Testis (tissue), 3 donors: ENCODE results near the gene DDB1. TPM values are rescaled to one million over a fixed set of nuclear protein-coding genes. Genes with fewer than 3 reads are reported as not detected.

Source experiments
- DNase-seq: peaks from one replicate; pipeline ENCODE4 v3.0.0-alpha.2; 2019
- H3K27ac ChIP-seq, 2 donors: fragments of 200-600 bp; sonication (generic); one replicate each; pipeline ENCODE4 v1.5.1; 2019
- H3K27me3 ChIP-seq: fragments of 200-600 bp; sonication (generic); one replicate; pipeline ENCODE4 v1.5.1; 2019
- H3K36me3 ChIP-seq: fragments of 200-600 bp; sonication (generic); one replicate; pipeline ENCODE4 v1.5.1; 2017; ENCODE audit warnings: low read depth; ENCODE audit errors: missing control alignments
- H3K4me1 ChIP-seq: fragments of 200-600 bp; sonication (generic); one replicate; pipeline ENCODE4 v1.5.1; 2019
- H3K4me3 ChIP-seq, 2 donors: fragments of 200-600 bp; sonication (generic); one replicate each; pipeline ENCODE4 v1.5.1; 2017 to 2019
- H3K9me3 ChIP-seq: fragments of 200-600 bp; sonication (generic); one replicate; pipeline ENCODE4 v1.5.1; 2017
- CTCF ChIP-seq, 3 experiments: fragments of 450-650 bp in 2 of 3; fragments of 200-600 bp in 1 of 3; sonication (generic) in 1 of 3; IDR thresholded peaks; one replicate each; pipeline ENCODE4 v1.5.1; 2016 to 2019; ENCODE audit warnings: antibody characterized with exemption in 3 of 3, mild to moderate bottlenecking in 2 of 3, moderate library complexity in 1 of 3
- POLR2A ChIP-seq: fragments of 450-650 bp; IDR thresholded peaks from one replicate; pipeline ENCODE4 v1.6.1; 2017; ENCODE audit warnings: antibody characterized with exemption, mild to moderate bottlenecking, moderate library complexity
- WGBS, 2 donors: methylation state at CpG; one replicate each; pipeline ENCODE4 v1.1.5; 2018; 5-methylcytosine and 5-hydroxymethylcytosine counted together
- intact Hi-C: fragments of 100-400 bp; cut with DNase I; formaldehyde crosslinking; loops from one replicate; pipeline ENCODE4 v1.15.1; 2023; ENCODE audit warnings: low total_unique reads
- polyA plus RNA-seq: library from polyadenylated mRNA; stranded (reverse); fragments of 350-450 nt; fragmentation: Illumina TruSeq; extraction: RNeasy Lipid Tissue Mini Kit (QIAGEN cat#74804); gene quantifications from one replicate; pipeline ENCODE4 v1.2.3, GENCODE V29; 2014; ENCODE audit warnings: low read depth, low replicate concordance; ENCODE audit not compliant: insufficient read depth
- total RNA-seq, 2 donors: library from RNA; depleted of rRNA; stranded (reverse); fragments of >200 nt; gene quantifications; one replicate each; pipeline ENCODE4 v1.2.3, GENCODE V29; 2016

DDB1 gene
- total and polyA plus RNA-seq, 3 donors from 2014 or later = 257 to 333 (median 266) TPM

GRCh38 chr11:61349189-61349751, 16.4 kb upstream of the DDB1 start:
- DNase-seq = no peak
- WGBS, 2 donors = 84 to 91% methylated on average over 9 to 12 of the region's 12 CpGs
- no peaks in the 10 kb centered on the region for H3K36me3 ChIP-seq
- TF ChIP-seq CTCF (IDR thresholded peaks at IDR 0.05) (no peak), POLR2A (no peak)
- H3K27ac ChIP-seq = no peak overlapping the region
- H3K4me1 ChIP-seq = peaks cover 22% of the 10 kb centered on the region
- intact Hi-C loops = no loop called here
- H3K27me3 ChIP-seq = no peaks in the 10 kb centered on the region
- no peaks in the 10 kb centered on the region for H3K9me3 ChIP-seq
- H3K4me3 ChIP-seq = no peak overlapping the region

- Histone ChIP-seq H3K4me1 (peaks cover 22% of the 10 kb centered on the region), H3K36me3 (no peaks in the 10 kb centered on the region), H3K27ac (no peak overlapping the region), H3K9me3 (no peaks in the 10 kb centered on the region), H3K27me3 (no peaks in the 10 kb centered on the region), H3K4me3 (no peak overlapping the region)
- intact Hi-C loops = no loop called here
- no peak for DNase-seq
- 69 to 84% methylated on average over 7 to 11 of the region's 11 CpGs for WGBS, 2 donors
- TF ChIP-seq CTCF (IDR thresholded peaks at IDR 0.05) (no peak), POLR2A (no peak)
Observed at GRCh38 chr11:61347916-61348461, 15.1 kb upstream of the DDB1 start.

- TF ChIP-seq CTCF (IDR thresholded peaks at IDR 0.05) (no peak), POLR2A (no peak)
- Histone ChIP-seq H3K4me1 (peaks cover 22% of the 10 kb centered on the region), H3K36me3 (no peaks in the 10 kb centered on the region), H3K4me3 (no peak overlapping the region), H3K9me3 (no peaks in the 10 kb centered on the region), H3K27ac (peak overlapping the region; percentile 2 to 68), H3K27me3 (no peaks in the 10 kb centered on the region)
- 57 to 60% methylated on average over 1 to 14 of the region's 14 CpGs for WGBS, 2 donors
- intact Hi-C loops = no loop called here
- peak; percentile 48 for DNase-seq
Observed at GRCh38 chr11:61345954-61346843, 13.3 kb upstream of the DDB1 start.

GRCh38 chr11:61345170-61345610, 12.3 kb upstream of the DDB1 start:
- no peaks in the 10 kb centered on the region for H3K9me3 ChIP-seq
- WGBS, 2 donors = 60 to 77% methylated on average over 4 of the region's 4 CpGs
- H3K36me3 ChIP-seq = no peaks in the 10 kb centered on the region
- intact Hi-C loops = no loop called here
- DNase-seq = peak; percentile 51
- peaks cover 22% of the 10 kb centered on the region for H3K4me1 ChIP-seq
- H3K27ac ChIP-seq = peak overlapping the region; percentile 2 to 68
- H3K4me3 ChIP-seq = no peak overlapping the region
- TF ChIP-seq CTCF (IDR thresholded peaks at IDR 0.05) = no peak
- no peak for TF ChIP-seq POLR2A
- no peaks in the 10 kb centered on the region for H3K27me3 ChIP-seq
